NCI-H446 (cell line): Measurements from ENCODE around the gene LENEP.

Experiments
- DNase-seq, 2 experiments: peaks; one replicate each; lab custom pipeline; 2025; lab: John Stamatoyannopoulos, UW

The LENEP gene

GRCh38 chr1:155026154-155026553, 32.8 kb downstream of the LENEP start:
- DNase-seq, result no peak

DNA sequence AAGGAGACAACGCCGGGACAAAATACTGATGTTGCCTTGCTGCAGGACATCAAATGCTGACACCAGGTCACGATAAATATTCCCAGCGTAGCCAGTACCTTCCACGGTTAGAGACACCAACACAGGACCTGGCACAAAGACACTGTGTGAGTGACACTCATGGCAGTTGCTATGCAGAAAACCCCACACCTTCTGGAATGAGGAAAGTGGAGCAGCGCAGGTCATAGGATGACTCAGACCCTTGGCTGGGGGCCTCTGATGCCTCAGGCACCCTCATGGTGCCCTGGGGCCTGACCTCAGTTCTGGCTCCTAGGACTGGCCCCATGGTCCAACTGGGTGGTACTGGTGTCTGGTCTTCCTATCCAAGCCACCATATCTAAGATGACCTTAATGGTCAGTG, 33.2 kb downstream of the LENEP start:
- no peak for DNase-seq

GRCh38 chr1:155029513-155030242, 36.3 kb downstream of the LENEP start:
- no peak for DNase-seq

DNA sequence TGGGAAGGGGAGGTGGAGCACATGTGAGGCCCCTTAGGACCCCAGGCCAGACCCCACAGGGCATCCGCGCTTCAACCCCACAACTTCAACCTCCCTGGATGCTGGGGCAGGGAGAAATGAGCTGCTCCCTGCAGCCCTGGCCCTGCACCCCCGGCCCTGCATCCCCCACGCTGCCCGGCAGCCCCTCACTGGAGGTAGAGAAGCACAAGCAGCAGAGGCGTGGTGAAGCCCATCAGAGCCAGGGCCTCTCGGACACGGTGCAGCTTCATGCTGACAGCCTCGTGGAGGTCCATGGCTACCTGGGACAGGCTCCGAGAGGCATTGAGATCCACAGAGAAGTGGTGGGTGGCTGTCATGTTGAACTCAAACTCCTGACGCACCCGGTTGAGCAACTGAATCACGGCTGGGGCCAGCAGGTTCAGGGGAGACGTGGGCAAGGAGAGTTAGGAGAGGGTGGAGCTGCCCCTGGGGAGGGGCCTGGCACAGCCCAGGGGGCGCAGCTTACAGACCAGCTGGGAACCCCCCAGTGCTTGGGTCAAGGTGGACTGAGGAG, 36.9 kb downstream of the LENEP start:
- no peak for DNase-seq

DNA sequence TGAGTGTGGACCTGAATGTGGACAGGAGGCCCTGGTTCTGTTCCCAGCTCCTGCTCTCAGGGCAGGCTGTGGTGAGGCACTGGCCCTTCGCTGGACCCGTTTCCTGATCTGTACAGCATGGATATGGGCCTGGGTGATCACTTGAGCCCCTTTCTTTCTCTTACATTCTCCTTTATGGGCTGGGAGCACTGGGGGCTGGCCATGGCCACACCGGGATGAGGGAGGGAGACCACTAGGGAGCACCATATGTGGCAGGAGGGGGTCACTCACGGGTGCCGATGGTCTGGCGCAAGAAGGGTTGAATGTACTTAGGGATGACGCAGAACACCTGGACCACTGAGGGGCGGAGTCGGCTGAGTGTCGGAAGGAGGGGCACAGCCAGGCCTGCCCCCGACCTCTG, 37.5 kb downstream of the LENEP start:
- no peak for DNase-seq

DNA sequence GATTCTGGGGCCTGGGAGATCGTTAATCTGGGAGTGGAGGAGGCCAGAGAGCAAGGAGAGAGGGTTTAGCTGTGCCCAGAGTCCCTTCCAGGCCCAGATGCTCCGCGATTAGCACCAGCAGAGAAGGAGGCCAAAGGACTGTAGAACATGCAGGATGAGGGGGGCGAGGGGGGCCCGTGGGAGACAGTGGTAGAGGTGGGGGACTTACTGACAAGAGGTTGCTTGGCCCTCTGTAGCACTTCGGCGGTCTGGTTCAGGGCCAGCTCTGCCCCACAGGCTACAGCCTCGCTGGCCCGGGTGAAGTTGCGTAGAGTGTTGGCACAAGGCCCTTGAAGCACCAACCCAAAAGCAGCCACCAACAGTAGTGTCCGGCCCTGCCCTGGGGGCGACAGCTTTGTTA, 39.5 kb downstream of the LENEP start:
- no peak for DNase-seq

DNA sequence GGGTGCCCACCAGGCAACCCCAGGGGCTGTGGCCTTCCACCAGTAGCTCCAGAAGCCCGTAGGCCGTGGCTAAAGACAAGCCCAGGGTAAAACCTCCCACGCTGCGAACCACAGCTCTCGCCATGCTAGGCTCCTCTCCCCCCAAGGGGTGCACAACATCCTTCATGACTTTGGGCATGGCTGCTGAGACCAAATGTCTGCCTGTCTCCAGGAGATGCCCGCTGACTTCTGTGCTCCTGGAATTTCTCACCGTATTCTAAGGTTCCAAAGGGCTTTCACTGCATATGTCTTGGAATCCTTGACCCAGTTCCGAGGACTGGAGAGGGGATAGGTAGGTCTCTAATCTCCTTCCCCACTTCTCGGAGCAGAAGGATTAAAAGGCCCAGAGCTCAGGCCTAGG, 40.1 kb downstream of the LENEP start, which contains the start of the genes DCST1 and DCST2:
Gene DCST1, plus strand, starts transcription at position 301 of the 400 bp plus-strand sequence. CDS start 213 bp downstream, outside the sequence.
Gene DCST2, minus strand, starts transcription at position 258 of the 400 bp plus-strand sequence. Its CDS starts 80 bp downstream, at position 178.
- no peak for DNase-seq

DNA sequence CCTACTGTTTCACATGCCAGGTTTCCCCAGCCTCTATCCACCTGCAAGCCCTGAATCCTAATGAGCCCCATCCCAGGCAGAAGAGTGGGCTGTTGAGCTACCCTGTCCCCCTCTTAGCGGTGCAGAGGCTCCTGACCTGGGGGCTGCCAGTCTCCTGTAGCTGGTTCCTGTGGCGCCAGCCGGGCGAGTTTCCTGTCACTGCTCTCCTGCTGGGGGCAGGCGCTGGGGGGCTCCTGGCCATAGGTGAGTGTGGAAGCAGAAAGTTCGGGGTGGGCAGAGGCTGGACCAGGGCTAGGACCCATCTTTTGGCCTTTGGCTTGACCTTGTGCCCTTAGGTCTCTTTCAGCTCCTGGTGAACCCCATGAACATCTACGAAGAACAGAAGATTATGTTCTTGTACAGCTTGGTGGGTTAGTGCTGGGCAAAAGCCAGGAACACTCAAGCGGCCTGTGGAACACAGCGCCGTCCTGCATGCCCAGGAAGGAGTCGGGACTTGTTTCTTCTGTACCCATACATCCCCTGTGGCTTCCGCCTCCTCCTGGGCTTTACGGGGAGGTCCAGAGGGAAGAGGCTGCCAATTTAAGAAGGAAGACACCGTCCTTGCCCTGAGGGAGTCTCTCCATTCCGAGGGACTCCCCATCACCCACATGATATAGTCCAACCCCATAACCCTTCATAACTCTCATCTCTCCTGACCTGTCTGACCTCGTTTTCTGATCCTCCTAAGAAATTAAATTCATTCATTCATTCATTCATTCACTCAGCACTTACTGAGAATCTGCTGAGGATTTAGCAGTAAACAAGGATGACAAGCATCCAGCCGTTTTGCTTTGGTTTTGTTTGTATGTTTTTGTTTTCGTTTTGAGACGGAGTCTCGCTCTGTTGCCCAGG, 41.2 kb downstream of the LENEP start:
- no peak for DNase-seq

DNA sequence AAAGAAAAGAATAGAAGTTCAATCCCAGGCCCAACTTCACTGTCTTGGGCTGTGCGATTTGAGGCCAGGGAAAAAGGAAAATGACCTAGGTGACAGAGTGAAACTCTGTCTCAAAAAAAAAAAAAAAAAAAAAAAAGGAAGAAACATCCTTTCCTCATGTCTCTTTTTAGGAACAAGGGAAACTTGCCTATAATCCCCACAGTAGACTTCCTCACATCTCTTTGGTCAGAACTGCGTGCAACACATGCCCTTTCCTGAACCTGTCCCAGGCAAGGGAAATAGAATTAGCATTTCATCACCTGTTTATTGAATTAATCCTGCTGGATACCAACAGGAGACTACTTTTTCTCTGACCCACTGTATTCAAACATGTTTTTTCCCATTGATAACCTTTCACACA, 42.5 kb downstream of the LENEP start:
- no peak for DNase-seq

DNA sequence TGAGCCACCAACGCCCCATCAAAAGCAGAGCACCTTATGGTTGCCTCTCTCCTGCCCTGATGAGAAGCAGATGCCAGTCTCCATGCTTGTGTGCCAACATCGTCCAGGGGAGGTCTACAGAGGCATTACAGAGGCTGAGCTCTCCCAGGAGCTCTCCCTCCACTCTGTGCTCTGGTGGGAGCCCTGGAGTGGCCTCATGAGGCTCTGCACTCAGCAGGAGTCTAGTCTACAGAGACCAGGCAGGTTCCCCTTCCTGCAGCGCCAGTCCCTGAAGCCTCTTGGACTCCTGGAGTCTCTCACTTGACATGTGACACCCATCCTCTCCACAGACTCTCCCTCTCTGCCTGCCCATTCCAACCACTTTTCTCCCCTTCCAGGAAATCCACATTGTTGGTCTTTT, 43.7 kb downstream of the LENEP start:
- no peak for DNase-seq

- no peak for DNase-seq
Observed at GRCh38 chr1:155037851-155038441, 44.6 kb downstream of the LENEP start.

DNA sequence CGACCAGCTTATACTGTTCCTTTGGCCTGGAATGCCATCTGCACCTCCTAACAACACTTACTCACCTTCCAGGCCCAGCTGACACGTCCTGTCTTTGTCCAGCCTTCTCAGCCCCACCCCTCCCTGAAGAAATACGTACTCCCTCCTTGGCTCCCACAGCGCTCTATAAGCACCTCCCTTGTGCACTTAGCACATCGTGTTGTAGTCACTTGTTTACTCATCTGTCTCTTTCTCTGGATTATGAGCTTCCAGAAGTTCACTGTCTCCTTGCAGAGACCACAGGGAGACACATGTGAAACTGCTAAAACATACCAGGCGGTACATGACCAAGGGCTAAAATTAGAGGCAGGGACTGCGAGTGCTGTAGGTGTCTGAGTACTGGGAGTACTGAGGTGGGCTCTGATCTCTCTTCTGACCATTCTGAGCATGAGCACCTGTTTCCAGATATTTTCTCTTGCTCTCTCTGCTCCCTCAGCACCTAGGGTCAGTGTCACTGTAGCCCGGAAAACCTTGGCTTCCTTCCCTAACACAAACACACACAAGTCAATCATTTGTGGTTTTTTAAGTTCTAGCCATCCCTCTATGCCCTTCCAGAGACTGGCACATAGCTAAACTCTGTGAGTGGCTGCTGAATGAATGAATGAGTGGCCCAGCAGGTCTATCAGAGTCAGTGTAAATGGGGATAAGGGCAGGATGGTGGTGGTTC, 45.4 kb downstream of the LENEP start:
- no peak for DNase-seq

GRCh38 chr1:155039308-155039669, 45.9 kb downstream of the LENEP start:
- no peak for DNase-seq

DNA sequence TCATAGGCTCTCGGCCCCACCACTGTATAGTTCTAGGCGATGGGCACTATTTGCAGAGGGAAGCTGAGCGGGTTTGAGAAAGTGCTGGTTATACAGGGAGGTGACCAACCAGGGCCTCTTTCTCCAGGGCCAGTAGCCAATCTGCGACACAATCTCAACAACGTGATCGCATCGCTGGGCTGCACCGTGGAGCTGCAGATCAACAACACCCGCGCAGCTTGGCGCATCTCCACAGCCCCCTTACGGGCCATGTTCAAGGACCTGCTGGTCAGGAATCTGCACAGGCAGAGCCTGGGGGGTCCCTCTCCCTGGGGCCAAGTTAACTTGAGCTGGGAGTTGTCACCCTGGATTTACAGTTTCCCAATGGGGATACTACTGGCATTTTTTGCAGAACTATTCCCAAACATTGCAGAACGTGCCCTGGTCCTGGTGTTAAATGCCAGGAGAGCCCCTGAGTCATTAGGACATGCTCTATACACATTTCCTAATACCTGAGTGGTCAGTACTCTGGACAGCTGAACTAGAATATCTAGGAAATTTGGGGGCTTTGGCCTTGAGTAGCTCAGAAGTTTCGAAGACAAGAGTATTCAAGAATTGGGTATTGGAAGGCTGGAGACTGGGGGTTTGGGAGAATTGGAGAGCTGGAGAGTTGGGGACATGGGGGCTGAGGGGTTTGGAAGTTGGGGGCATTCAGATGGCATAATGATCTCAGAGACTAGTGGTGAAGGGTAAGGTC, 47.1 kb downstream of the LENEP start:
- DNase-seq, result no peak

- DNase-seq, result no peak
Observed at GRCh38 chr1:155042789-155043188, 49.4 kb downstream of the LENEP start.

- no peak for DNase-seq
Observed at GRCh38 chr1:155043301-155043702, 49.9 kb downstream of the LENEP start.

DNA sequence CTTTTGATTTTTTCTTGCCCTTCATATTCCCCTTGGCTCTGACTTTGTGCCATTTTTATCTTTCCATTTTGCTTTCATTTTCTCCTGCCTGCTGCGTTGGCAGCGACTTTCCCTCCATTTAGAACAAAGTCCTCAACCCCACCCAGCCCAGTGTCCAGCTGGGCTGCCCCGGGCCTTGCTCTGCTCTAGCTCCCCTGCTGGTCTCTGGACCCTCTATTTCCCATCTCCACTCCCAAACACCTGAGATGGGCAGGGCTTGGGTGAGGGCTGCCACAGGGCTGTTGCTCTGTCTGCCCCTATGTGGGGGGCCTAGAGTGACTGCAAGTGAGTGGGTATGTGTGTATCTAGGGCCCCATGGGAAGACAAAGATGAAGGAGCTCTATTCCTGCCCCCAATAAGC, 50.4 kb downstream of the LENEP start:
- no peak for DNase-seq
